Heart left ventricle (tissue), 16 donors: ENCODE results near the gene ELOVL7. TPM values are rescaled to one million over a fixed set of nuclear protein-coding genes. Genes with fewer than 3 reads are reported as not detected.

Experiments used
- ATAC-seq, 4 donors: fragments of 200-7000 bp; cut with Tn5 transposase; one replicate each; pipeline ENCODE4 v1.9.1; 2020 to 2022; ENCODE audit warnings: moderate library complexity in 4 of 4, mild to moderate bottlenecking in 3 of 4, moderate number of reproducible peaks in 1 of 4
- DNase-seq, 5 donors: peaks; one replicate each; pipeline ENCODE4 v3.0.0-alpha.2; 2020
- H3K27ac ChIP-seq, 12 donors: fragments of 200-600 bp; sonication (generic) in 4 of 12; one replicate each; pipeline versions ENCODE4 v1.5.0 to v1.8.0; 2016 to 2022; ENCODE audit warnings: mild to moderate bottlenecking in 2 of 12
- H3K27me3 ChIP-seq, 9 donors: fragments of 200-600 bp; sonication (generic) in 2 of 9; one replicate each; pipeline versions ENCODE4 v1.5.1 to v1.8.0; 2016 to 2022; ENCODE audit warnings: mild to moderate bottlenecking in 3 of 9
- H3K36me3 ChIP-seq, 9 donors: fragments of 200-600 bp; sonication (generic) in 2 of 9; one replicate each; pipeline versions ENCODE4 v1.5.0 to v1.8.0; 2018 to 2022; ENCODE audit warnings: mild to moderate bottlenecking in 2 of 9
- H3K4me1 ChIP-seq, 12 donors: fragments of 200-600 bp; sonication (generic) in 4 of 12; one replicate each; pipeline versions ENCODE4 v1.5.0 to v1.8.0; 2016 to 2022; ENCODE audit warnings: mild to moderate bottlenecking in 3 of 12
- H3K4me3 ChIP-seq, 12 donors: fragments of 200-600 bp; sonication (generic) in 4 of 12; one replicate each; pipeline versions ENCODE4 v1.5.0 to v1.8.0; 2017 to 2022; ENCODE audit warnings: mild to moderate bottlenecking in 9 of 12, moderate library complexity in 4 of 12
- H3K9me3 ChIP-seq, 12 donors: fragments of 200-600 bp; sonication (generic) in 4 of 12; one replicate each; pipeline versions ENCODE4 v1.5.0 to v1.8.0; 2016 to 2022; ENCODE audit warnings: mild to moderate bottlenecking in 1 of 12
- CTCF ChIP-seq, 12 donors: fragments of 200-600 bp; sonication (generic) in 4 of 12; IDR thresholded peaks; one replicate each; pipeline versions ENCODE4 v1.5.0 to v1.8.0; 2018 to 2022; ENCODE audit warnings: antibody characterized with exemption in 12 of 12, mild to moderate bottlenecking in 5 of 12
- POLR2A ChIP-seq, 2 donors: fragments of 450-650 bp; IDR thresholded peaks; one replicate each; pipeline ENCODE4 v1.6.1; 2017; ENCODE audit warnings: antibody characterized with exemption in 2 of 2, mild to moderate bottlenecking in 2 of 2, moderate library complexity in 2 of 2
- WGBS, 4 donors: extraction: QIAGEN DNeasy Blood & Tissue Kit in 2 of 4; methylation state at CpG; one replicate each; pipeline versions ENCODE4 v1.1.5 to v1.1.7; 2013 to 2018; 5-methylcytosine and 5-hydroxymethylcytosine counted together
- intact Hi-C, 10 donors: fragments of 100-400 bp; cut with DNase I; formaldehyde crosslinking; loops; one replicate each; pipeline versions ENCODE4 v1.11.1 to v1.14.2; 2022
- polyA plus RNA-seq, 2 donors: library from polyadenylated mRNA; stranded (reverse); fragments of 200-250 nt; gene quantifications; one replicate each; pipeline ENCODE4 v1.2.3, GENCODE V29; 2013
- total RNA-seq, 9 donors: library from RNA; depleted of rRNA in 2 of 9; stranded (reverse); fragments of >200 nt in 2 of 9; fragmentation: NEBNext Ultra II Directional in 3 of 9; extraction: Animal tissue kit (Norgen Biotek cat#: 25700) in 3 of 9; gene quantifications; one replicate each; pipeline versions ENCODE4 v1.1.0 to v1.2.4, GENCODE V29; 2016 to 2023
- donor health status: ischemic (EF 13 %, LVEDD 7.1; RV severe dilation, severe dysfunction).
- donor health status: healthy with polysubstance abuse.
- donor health status: DM: no; HTN: yes; CAD: no.
- donor health status: DM: no; HTN: no; CAD: no.
- donor health status: ischemic (EF 25% LVEDD 6.9; RV normal size, moderate dysfunction).
- donor health status: ischemic (EF 25% LVEDD 5.7; RV mildly dilated, moderate dysfunction).
- donor health status: healthy.
- donor health status: DM: yes; HTN: yes; CAD: no.
- donor health status: ischemic (EF 35%, LVEDD 5.7; RV mildly dilated, moderate dysfunction).
- donor health status: nonischemic (EF 11% LVEDD 7.7; RV severe dilation, severe dysfunction).
- donor health status: DM: yes; HTN: yes; CAD: no.
- donor health status: PGD.
- donor health status: ischemic (EF 29% LVEDD 5.4; RV normal size, mild dysfunction).
- donor health status: nonischemic (EF 23%, LVEDD 6.1; RV moderate dilation, normal function).

ELOVL7 gene
- total and polyA plus RNA-seq, 11 donors = 0.12 to 1.8 (median 0.87) TPM

- no peak overlapping the region for H3K4me3 ChIP-seq
- H3K36me3 ChIP-seq = no peaks in the 10 kb centered on the region
- ATAC-seq (no peak), DNase-seq (no peak)
- H3K27ac ChIP-seq = no peak overlapping the region
- no peaks in the 10 kb centered on the region for H3K9me3 ChIP-seq
- H3K27me3 ChIP-seq = no peaks in the 10 kb centered on the region
- intact Hi-C loops = no loop called here
- peaks cover 0 to 11% (median 6%) of the 10 kb centered on the region in 12 donors for H3K4me1 ChIP-seq
- TF ChIP-seq POLR2A (IDR thresholded peaks at IDR 0.05) = no peak
- TF ChIP-seq CTCF (IDR thresholded peaks at IDR 0.05) = no peak
Observed at GRCh38 chr5:60705144-60705543, 138.9 kb downstream of the ELOVL7 start.

- Histone ChIP-seq H3K9me3 (no peaks in the 10 kb centered on the region), H3K4me3 (no peak overlapping the region), H3K27ac (no peak overlapping the region), H3K36me3 (no peaks in the 10 kb centered on the region), H3K27me3 (no peaks in the 10 kb centered on the region), H3K4me1 (peaks cover 0 to 17% (median 6%) of the 10 kb centered on the region in 12 donors)
- no peak for DNase-seq
- WGBS, 4 donors = 85 to 95% (median 92%) methylated on average over 2 of the region's 2 CpGs
- ATAC-seq = no peak
- intact Hi-C loops = no loop called here
- TF ChIP-seq POLR2A (IDR thresholded peaks at IDR 0.05) (no peak), CTCF (IDR thresholded peaks at IDR 0.05) (no peak)
Observed at GRCh38 chr5:60703944-60704343, 140.1 kb downstream of the ELOVL7 start.

Other genes with a start within 250 kb of the ELOVL7 start
- gene DEPDC1B, start 144.1 kb downstream of the ELOVL7 start, total RNA-seq = 1 to 10 TPM in 1 of 9 donors, under 1 TPM in 4, not detected in 4; 0.22 to 3.1 (median 0.36) TPM
- under 1 TPM in 1 of 2 donors, not detected in 1; 0.10 TPM for gene DEPDC1B, start 144.1 kb downstream of the ELOVL7 start, polyA plus RNA-seq
- 10 to 100 TPM in 1 of 9 donors, 1 to 10 TPM in 8; 5.0 to 10.1 (median 6.1) TPM for gene ERCC8, start 100.8 kb upstream of the ELOVL7 start, total RNA-seq
- gene ERCC8, start 100.8 kb upstream of the ELOVL7 start, polyA plus RNA-seq = 1 to 10 TPM; 3.0 to 6.4 TPM
- gene NDUFAF2, start 100.9 kb upstream of the ELOVL7 start, total RNA-seq = 10 to 100 TPM; 22.9 to 50.1 (median 34.4) TPM
- 10 to 100 TPM; 83.6 to 87.7 TPM for gene NDUFAF2, start 100.9 kb upstream of the ELOVL7 start, polyA plus RNA-seq